GM04503 (cell line): ENCODE data around the gene NAA40.

Source experiments
- DNase-seq: peaks from one replicate; pipeline ENCODE4 v3.0.0-alpha.2; 2012; ENCODE audit warnings: low read depth

NAA40 gene

GRCh38 chr11:63913866-63914830 lies 24.7 kb upstream of the NAA40 start:
- DNase-seq, result no peak

- no peak for DNase-seq
Observed at GRCh38 chr11:63914896-63915691, 23.7 kb upstream of the NAA40 start.

- DNase-seq, result no peak
Observed at GRCh38 chr11:63915961-63916836, 22.6 kb upstream of the NAA40 start.

- no peak for DNase-seq
Observed at GRCh38 chr11:63916837-63917691, 21.7 kb upstream of the NAA40 start, which contains the start of gene RCOR2. Gene RCOR2, minus strand, starts transcription at chr11:63917164. Its CDS starts 708 bp downstream, at chr11:63916456.

- DNase-seq, result no peak
Observed at GRCh38 chr11:63917692-63918506, 20.9 kb upstream of the NAA40 start.

- DNase-seq, result no peak
Observed at GRCh38 chr11:63918507-63919191, 20.2 kb upstream of the NAA40 start.

- no peak for DNase-seq
Observed at GRCh38 chr11:63919267-63920125, 19.3 kb upstream of the NAA40 start.

- no peak for DNase-seq
Observed at GRCh38 chr11:63920126-63920938, 18.5 kb upstream of the NAA40 start.

GRCh38 chr11:63920939-63921417 lies 17.8 kb upstream of the NAA40 start:
- DNase-seq, result no peak

- no peak for DNase-seq
Observed at GRCh38 chr11:63922673-63923192, 16.1 kb upstream of the NAA40 start.

- no peak for DNase-seq
Observed at GRCh38 chr11:63923319-63923718, 15.5 kb upstream of the NAA40 start.

- DNase-seq, result no peak
Observed at GRCh38 chr11:63929616-63930015, 9.2 kb upstream of the NAA40 start.

GRCh38 chr11:63931045-63931444 lies 7.8 kb upstream of the NAA40 start:
- no peak for DNase-seq

- no peak for DNase-seq
Observed at GRCh38 chr11:63931876-63932275, 6.9 kb upstream of the NAA40 start.

- DNase-seq, result no peak
Observed at GRCh38 chr11:63933459-63933858, 5.3 kb upstream of the NAA40 start.

GRCh38 chr11:63937713-63938478 lies 906 bp upstream of the NAA40 start:
- DNase-seq, result no peak
